ENCODE measurements around the gene JPH4. TPM values are rescaled to one million over a fixed set of nuclear protein-coding genes. Genes with fewer than 3 reads are reported as not detected.

The JPH4 gene
- total RNA-seq, 1 experiment from 2014 or later, result 0.15 TPM

DNA sequence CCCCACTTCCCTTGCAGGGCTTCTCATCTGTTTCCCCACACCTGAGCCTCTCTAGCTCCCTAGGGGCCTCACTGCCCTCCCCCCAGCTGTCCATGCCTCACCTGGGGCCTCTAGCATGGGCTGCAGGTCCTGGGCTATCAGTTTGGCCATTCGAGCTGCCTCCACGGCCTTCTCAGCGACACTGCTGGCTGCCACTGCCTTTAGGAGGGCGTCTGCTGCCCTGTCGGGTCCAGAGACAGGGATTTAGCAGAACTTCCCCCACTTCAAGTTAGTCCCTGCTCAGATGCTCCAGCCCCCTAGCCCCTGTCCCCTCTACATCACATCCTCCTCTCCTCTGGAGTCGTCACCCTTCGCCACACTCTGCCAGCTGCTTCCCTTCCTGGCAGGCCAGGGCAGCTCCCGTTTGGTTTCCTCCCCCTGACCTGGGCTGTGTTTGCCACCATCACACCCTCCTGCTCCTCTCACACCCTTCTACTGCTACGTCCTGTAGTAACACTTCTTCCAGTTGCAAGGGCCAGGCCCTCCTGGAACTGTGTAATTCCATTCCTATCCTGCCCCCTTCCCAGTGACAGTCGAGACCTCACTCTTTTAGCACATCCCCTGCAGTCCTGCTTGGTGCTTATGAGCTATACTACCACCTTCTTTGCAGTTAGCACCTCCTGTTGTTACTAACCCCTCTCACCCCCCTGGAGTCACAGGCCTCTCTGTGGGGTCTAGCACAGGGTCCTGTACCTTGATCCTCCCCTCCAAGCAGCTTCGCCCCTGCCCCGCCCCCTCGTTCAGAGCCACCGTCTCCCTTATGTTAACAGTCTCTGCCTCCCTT lies 6.7 kb downstream of the JPH4 start:
- Histone ChIP-seq H3K4me2 (ENCODE audit: low read length) (no peak overlapping the region), H4K20me1 (ENCODE audit: insufficient read depth) (no peaks in the 10 kb centered on the region), H3K27ac (ENCODE audit: low read depth, low read length) (no peak overlapping the region), H3K4me1 (ENCODE audit: control insufficient read depth in 1 of 2, insufficient read depth in 2 of 2, low read length in 2 of 2) (peaks cover 22 to 26% of the 10 kb centered on the region in 2 experiments), H3K36me3 (ENCODE audit: control insufficient read depth in 1 of 2, insufficient read depth in 2 of 2, low read length in 2 of 2) (no peaks in the 10 kb centered on the region), H3K9me2 (ENCODE audit: insufficient read depth) (no peaks in the 10 kb centered on the region), H3K79me2 (ENCODE audit: insufficient read depth, low read length) (peaks cover under 1% of the 10 kb centered on the region; the same call in 1 of the 2 replicates), H3K9ac (ENCODE audit: low read length) (no peak overlapping the region), H3K4me3 (replicated peaks in 1 of 2; ENCODE audit: low read depth in 1 of 2, low read length in 2 of 2) (no peak overlapping the region), H3K9me3 (ENCODE audit: control insufficient read depth in 1 of 2, insufficient read depth in 1 of 2, low read depth in 1 of 2, low read length in 2 of 2) (no peaks in the 10 kb centered on the region), H2AFZ (ENCODE audit: low read depth, low read length, poor library complexity, severe bottlenecking) (no peak overlapping the region), H3K27me3 (ENCODE audit: insufficient read depth, low read length) (no peaks in the 10 kb centered on the region)
- POLR2A ChIA-PET, result no interaction called here
- intact Hi-C loops (cut with micrococcal nuclease), result no loop called here
- RAD21 ChIA-PET (ENCODE audit: low non-redundant PET in 1 of 2, low total read pairs in 2 of 2, uncharacterized antibody in 2 of 2, unreplicated experiment in 2 of 2), result no interaction called here
- BruUV-seq (replicated peaks), result no TSS peak
- TF ChIP-seq SRF (IDR thresholded peaks at IDR 0.05; ENCODE audit: low read depth) (no peak), SIN3A (IDR thresholded peaks at IDR 0.05; ENCODE audit: low read depth) (no peak)
- no peak for DNase-seq (ENCODE audit: low read depth, low spot score)
- CTCF ChIA-PET, result interaction anchor here (0.7 to 1.0 kb wide), 2 partner anchors 12 to 17 kb away, joined by 3 to 4 read pairs; no protein-coding TSS in a partner anchor
- ATAC-seq, result no peak

DNA sequence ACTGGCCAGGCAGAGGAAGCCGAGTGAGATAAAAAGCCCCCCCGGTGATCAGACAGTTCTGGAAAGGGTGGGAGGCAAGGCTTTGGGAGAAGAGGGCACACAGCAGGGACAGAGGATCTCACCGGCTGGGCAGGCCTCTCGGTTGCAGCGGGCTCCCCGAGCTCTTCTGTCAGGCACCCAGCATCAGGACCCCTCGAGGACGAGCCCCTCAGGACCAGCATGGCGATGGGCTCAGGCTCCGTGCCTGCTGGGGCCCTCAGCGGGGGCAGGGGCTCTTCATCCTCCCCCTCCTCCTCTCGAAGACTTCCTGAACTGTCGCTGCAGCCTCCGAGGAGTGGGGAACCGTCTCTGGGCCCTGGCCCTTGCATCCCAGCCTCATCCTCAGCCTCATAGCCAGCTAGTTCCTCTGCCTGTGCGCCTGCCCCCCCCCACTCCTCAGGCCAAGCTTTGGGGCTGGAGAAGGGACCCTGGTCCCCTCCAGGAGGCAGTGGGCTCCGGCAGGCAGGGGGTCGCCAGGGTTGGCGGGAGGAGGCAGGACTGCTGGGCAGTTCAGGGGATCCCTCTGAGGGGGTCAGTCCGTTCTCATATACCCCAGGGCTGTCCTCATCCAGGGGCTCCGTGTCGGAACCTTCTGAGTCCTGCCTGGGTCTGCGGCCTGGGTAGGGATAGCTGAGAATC lies 7.6 kb downstream of the JPH4 start:
- BruUV-seq (replicated peaks), result no TSS peak
- Histone ChIP-seq H3K4me2 (ENCODE audit: low read length) (no peak overlapping the region), H3K36me3 (ENCODE audit: control insufficient read depth in 1 of 2, insufficient read depth in 2 of 2, low read length in 2 of 2) (no peaks in the 10 kb centered on the region; a peak in 1 of 4 replicates), H3K4me3 (replicated peaks in 1 of 2; ENCODE audit: low read depth in 1 of 2, low read length in 2 of 2) (no peak overlapping the region), H3K27ac (ENCODE audit: low read depth, low read length) (no peak overlapping the region), H3K79me2 (ENCODE audit: insufficient read depth, low read length) (peaks cover 10% of the 10 kb centered on the region; the same call in 1 of the 2 replicates), H3K27me3 (ENCODE audit: insufficient read depth, low read length) (no peaks in the 10 kb centered on the region), H3K9me3 (ENCODE audit: control insufficient read depth in 1 of 2, insufficient read depth in 1 of 2, low read depth in 1 of 2, low read length in 2 of 2) (no peaks in the 10 kb centered on the region), H4K20me1 (ENCODE audit: insufficient read depth) (no peaks in the 10 kb centered on the region), H3K9ac (ENCODE audit: low read length) (no peak overlapping the region), H3K9me2 (ENCODE audit: insufficient read depth) (no peaks in the 10 kb centered on the region), H2AFZ (ENCODE audit: low read depth, low read length, poor library complexity, severe bottlenecking) (no peak overlapping the region), H3K4me1 (ENCODE audit: control insufficient read depth in 1 of 2, insufficient read depth in 2 of 2, low read length in 2 of 2) (peaks cover 26 to 34% of the 10 kb centered on the region in 2 experiments)
- intact Hi-C loops (cut with micrococcal nuclease), result no loop called here
- ChIA-PET CTCF (interaction anchor here (1.3 kb wide), 1 partner anchor 18 kb away, joined by 3 read pairs; no protein-coding TSS in a partner anchor), RAD21 (ENCODE audit: low non-redundant PET in 1 of 2, low total read pairs in 2 of 2, uncharacterized antibody in 2 of 2, unreplicated experiment in 2 of 2) (no interaction called here), POLR2A (no interaction called here)
- ATAC-seq (no peak), DNase-seq (ENCODE audit: low read depth, low spot score) (no peak)
- no peak for TF ChIP-seq EZH2phosphoT487 (IDR thresholded peaks at IDR 0.05; ENCODE audit: borderline replicate concordance)
- TF ChIP-seq, protein P1, sequence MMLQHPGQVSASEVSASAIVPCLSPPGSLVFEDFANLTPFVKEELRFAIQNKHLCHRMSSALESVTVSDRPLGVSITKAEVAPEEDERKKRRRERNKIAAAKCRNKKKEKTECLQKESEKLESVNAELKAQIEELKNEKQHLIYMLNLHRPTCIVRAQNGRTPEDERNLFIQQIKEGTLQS (IDR thresholded peaks at IDR 0.05), result no peak
- TF ChIP-seq SP1 (IDR thresholded peaks at IDR 0.05; ENCODE audit: low read depth), result no peak
- TF ChIP-seq SRF (IDR thresholded peaks at IDR 0.05; ENCODE audit: low read depth), result no peak
- TF ChIP-seq FOSL1 (IDR thresholded peaks at IDR 0.05; ENCODE audit: low read depth), result no peak
- TF ChIP-seq RAD21 (IDR thresholded peaks at IDR 0.05; ENCODE audit: low read depth), result no peak
